HG02943 (cell line): ENCODE measurements around the gene PRTFDC1.
"Not testable (repeated sequence)": the region's sequence is repeated elsewhere in the genome, so short reads cannot be mapped to it uniquely, and the experiment has no call there.

ENCODE experiments used
- ATAC-seq: cut with Tn5 transposase; IDR thresholded peaks from one replicate; pipeline ENCODE4 v1.9.1; 2021; ENCODE audit warnings: mild to moderate bottlenecking, low read depth, moderate library complexity; ENCODE audit not compliant: unreplicated experiment

PRTFDC1 gene

DNA sequence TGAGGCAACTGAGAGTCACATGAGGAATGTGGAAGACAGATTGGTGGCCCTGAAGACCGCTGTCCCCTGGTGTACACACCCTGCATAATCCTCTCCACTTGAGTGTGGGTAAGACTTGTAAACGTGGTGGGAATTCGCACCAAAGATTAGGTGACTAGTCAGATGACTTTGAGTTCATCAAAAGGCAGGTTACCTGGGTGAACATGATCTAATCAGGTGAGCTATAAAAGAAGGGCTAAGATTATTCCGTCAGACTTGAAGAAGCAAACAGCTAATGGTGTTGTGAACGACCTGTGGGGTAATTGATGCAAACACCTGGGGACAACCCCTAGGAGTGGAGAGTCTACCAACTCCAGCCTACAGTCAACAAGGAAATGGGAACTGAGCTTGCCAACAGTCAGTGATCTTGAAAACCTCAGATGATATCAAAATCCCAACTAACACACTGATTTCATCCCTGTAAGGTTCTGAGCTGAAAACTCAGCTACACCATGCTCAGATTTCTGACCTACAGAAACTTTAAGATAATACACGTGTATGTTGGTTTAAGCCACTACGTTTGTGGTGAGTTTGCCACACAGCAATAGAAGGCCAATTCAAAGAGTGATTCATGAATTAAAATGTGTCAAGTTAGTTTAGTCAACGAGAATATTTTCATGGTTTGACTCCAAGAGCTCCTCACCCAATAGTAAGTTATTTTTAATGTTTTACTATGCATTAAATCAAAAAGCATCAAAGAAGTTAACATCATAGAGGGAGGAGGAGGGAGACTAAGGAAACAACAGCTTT lies 16.7 kb downstream of the PRTFDC1 start:
- ATAC-seq = no peak

DNA sequence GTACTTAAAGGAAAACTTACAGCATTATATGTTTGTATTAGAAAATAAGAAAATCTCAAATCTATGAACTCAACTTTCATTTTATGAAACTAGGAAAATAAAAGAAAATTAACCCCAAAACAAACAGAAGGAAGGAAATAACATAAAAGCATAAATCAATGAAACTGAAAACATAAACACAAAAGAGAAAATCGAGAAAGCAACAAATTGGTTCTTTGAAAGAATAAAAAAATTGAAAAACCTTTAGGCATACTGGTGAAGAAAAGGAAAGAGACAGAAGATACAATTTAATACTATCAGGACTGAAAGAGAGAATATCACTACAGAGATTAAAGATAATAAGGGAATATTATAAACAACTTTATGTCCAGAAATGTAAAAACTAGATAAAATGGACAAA lies 21.2 kb downstream of the PRTFDC1 start:
- ATAC-seq = no peak

DNA sequence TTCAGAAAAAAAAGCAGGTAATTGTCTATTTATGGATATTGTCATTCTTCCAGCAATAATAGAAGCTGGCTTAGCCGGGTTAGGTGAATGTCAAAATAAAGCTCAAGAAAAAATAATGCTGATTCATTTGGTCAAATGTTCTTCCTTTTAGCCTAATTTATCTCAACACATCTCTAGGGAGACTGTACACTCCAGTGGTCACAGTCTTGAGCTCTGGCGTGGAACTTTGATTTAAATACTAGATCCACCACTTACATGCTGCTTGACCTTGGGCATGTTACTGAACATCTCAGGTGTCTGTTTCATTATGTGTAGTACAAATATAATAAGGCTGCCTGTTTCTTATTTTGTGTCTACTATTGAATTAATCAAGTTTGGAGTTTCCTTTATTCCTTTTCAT lies 22.0 kb downstream of the PRTFDC1 start:
- no peak for ATAC-seq

DNA sequence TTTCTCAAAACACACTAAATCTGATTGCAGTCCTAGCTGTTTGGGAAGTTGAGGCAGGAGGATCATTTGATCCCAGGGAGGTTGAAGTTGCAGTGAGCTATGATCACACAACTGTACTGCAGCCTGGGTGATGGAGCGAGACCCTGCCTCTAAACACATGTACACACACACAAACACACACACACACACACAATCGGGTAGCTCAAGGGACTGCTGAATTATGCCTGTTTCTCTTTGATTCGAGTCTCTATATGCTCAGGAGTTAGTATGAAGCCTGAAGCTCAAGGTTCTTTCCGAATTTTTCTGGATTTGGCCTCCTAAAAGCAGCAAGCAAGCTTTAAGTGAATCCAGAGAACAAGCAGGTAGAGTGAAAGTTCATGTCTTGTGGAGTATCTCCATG lies 22.5 kb downstream of the PRTFDC1 start:
- no peak for ATAC-seq

DNA sequence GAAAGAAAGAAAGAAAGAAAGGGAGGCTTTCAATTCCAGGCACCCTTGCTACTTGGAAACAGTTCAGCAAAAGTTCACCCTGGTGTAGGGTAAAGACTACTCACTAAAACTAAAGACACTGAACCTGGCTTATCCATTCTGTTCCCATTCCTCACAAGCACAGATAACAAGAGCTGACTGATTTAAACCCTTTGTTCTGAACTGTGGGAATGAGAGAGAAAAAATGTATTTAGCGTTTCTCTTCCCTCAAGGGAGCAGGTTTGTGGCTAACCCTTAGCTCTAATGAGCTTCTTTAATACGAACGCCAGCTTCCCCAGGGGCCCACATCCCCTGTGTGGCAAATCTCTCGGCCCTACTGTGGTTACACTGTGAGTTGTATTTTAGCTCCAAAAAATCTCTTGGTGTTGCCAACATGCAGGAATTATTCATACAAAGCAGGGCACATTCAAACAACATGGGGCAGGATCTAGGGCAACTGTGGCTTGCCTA lies 23.3 kb downstream of the PRTFDC1 start:
- no peak for ATAC-seq

DNA sequence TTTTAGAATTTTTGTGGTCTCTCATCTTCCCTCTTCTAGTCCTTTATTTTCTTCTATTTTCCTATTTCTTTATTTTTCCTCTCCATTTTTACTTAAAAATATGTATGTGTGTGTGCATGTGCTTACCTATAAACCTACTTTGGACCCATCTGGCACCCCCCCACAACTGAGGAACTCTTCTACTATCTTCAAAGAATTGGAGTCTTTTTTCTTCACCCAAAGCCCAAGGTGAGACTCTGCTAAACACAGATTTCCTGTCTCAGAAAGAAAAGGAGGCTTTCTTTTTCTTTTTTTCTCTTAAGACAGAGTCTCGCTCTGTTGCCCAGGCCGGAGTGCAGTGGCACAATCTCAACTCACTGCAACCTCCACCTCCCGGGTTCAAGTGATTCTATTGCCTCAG lies 24.2 kb downstream of the PRTFDC1 start:
- ATAC-seq = no peak

DNA sequence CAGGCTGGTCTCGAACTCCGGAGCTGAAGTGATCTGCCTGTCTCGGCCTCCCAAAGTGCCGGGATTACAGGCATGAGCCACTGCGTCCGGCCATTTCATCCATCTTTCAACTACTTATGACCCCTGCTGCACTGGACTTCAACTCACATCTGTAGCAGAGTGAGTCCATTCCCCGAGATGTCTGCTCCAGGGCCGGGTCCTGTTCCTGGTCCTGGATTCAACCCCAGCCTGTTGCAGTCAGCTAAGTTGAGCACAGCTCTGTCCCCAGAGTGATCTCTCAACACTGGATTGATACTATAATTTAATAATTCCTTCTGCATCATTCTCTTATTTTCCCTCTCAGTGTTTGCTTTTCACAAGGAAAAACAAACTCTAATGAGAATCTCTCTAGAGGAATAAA lies 25.8 kb downstream of the PRTFDC1 start:
- no peak for ATAC-seq

DNA sequence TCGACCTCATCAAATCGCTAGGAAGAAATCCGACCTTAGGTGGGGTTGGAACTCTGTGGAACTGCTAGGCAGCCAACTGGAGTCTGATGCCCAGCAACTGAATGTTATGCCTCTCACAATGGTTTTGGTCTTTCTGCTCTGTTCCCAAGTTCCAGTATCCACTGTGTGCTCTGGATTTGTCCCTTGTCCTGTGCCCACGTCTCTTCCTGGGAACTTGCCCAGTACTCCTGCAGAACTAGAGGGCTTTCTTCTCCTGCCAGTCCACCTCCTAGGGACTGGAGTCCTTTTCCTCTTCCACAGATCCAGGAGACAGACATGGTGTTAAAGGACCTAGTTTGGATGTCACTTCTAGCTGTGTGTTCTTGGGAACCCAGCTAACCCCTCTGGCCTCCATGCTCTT lies 26.6 kb downstream of the PRTFDC1 start:
- no peak for ATAC-seq

DNA sequence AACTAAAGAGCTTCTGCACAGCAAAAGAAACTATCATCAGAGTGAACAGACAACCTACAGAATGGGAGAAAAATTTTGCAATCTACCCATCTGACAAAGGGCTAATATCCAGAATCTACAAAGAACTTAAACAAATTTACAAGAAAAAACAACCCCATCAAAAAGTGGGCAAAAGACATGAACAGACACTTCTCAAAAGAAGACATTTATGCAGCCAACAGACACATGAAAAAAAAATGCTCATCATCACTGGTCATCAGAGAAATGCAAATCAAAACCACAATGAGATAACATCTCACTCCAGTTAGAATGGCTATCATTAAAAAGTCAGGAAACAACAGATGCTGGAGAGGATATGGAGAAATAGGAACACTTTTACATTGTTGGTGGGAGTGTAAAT lies 27.9 kb downstream of the PRTFDC1 start:
- not testable (repeated sequence) for ATAC-seq

DNA sequence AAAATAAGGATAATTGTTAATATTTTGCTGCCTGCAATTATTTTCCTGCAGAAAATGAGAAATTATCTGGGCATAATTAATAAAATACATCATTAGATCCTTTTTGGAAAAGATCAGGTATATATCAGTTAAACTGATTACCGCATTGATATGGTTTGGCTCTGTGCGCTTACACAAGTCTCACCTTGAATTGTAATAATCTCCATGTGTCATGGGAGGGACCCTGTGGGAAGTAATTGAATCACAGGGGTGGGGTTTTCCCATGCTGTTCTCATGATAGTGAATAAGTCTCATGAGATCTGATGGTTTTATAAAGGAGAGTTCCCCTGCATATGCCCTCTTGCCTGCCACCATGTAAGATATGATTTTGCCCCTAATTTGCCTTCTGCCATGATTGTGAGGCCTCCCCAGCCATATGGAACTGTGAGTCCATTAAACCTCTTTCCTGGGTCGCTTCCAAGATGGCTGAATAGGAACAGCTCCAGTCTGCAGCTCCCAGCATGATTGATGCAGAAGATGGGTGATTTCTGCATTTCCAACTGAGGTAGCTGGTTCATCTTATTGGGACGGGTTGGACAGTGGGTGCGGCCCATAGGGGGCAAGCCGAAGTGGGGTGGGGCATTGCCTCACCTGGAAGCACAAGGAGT lies 30.1 kb downstream of the PRTFDC1 start:
- not testable (repeated sequence) for ATAC-seq

DNA sequence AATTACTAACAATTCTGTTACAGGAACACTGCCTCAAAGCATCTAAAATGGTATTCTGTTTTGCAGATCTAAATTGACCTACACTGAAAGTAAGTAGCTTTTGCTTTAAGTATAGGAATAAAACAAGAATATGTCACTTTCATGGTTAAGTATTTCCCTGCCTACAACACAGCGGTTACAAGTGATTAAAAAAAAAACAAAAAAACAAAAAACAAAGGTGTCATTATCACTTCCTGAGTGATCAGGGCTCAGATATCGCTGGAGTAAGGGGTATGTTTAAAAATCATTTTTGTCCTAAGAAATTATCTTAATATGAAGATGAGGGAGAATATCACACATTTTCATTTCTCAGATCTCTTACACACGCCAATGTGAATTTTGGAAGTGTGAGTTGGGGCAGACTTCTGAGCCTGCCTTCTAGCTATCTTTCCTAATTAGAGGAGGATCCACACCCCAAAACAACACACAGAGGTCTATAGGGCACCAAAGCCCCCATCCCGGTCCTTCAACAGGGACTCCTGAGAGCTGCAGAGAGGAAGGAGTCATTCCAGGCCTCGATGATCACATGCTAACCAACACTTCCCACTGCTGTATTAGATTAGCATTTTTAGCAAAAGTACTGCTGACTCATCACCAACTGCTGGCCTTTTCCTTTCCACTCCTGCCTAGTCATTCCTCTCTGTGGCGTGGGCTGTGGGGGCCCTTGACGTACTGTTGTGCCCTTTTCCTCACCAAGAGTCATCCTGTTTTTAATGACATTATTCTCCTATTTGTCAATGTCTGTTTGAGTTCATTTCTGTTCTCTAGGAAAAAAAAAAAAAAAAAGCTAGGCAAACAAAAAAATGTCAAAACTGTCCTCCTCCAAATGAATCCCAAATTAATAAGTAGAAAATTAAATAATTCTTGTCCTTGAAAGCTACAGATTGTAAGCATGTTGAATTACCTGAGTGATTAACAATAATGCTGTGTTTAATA lies 31.2 kb downstream of the PRTFDC1 start:
- ATAC-seq = no peak

DNA sequence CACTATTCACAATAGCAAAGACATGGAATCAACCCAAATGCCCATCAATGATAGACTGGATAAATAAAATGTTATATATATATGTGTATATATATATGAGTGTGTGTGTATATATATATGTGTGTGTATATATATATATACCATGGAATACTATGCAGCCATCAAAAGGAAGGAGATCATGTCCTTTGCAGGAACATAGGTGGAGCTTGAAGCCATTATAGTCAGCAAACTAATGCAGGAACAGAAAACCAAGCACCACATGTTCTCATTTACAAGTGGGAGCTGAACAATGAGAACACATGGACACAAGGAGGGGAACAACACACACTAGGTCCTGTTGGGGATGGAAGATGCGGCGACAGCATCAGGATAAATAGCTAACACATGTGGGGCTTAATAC lies 32.2 kb downstream of the PRTFDC1 start:
- not testable (repeated sequence) for ATAC-seq

DNA sequence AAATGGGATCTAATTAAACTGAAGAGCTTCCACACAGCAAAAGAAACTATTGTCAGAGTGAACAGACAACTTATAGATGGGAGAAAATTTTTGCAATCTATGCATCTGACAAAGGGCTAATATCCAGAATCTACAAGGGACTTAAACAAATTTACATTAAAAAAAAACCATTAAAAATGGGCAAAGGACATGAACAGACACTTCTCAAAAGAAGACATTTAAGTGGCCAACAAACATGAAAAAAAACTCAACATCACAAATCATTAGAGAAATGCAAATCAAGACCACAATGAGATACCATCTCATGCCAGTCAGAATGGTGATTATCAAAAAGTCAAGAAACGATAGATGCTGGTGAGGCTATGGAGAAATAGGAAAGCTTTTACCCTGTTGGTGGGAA lies 32.8 kb downstream of the PRTFDC1 start:
- not testable (repeated sequence) for ATAC-seq

DNA sequence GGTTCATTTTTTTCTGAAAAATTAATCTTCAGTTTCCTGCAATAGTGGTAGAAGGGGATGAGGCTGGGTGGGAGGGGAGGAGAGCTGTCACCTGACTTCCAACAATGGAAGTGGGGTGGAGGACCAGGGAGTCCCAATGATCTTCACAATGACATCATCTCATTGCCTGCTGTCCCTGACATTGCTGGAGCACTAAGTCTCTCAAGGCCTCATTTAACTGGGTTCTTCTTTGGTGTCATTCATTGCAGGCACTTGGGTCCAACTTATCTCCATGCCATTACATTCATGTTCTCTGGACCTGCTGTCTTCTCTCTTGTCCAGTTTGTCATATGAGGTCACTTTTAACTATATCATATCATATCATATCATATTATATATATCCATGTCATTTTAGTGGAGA lies 34.4 kb downstream of the PRTFDC1 start:
- no peak for ATAC-seq

DNA sequence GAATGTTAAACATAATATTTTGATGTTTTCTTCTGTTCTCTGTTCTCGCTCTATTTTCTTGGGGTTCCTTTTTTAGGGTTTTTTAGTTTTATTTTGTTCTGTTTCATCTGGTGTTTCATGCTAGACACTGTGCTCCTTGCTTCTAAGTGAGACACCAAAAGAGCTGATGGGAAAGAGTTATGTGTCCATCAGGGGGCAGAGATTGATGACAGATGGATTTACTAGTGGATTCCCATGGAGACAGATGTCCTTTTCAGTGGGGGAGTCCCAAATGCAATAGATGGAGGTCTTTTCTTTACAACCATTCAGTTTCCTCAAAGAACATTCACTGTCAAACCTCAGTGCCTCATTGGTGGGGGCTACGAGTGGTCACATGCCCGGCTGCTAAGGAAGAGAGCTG lies 34.9 kb downstream of the PRTFDC1 start:
- ATAC-seq = no peak

DNA sequence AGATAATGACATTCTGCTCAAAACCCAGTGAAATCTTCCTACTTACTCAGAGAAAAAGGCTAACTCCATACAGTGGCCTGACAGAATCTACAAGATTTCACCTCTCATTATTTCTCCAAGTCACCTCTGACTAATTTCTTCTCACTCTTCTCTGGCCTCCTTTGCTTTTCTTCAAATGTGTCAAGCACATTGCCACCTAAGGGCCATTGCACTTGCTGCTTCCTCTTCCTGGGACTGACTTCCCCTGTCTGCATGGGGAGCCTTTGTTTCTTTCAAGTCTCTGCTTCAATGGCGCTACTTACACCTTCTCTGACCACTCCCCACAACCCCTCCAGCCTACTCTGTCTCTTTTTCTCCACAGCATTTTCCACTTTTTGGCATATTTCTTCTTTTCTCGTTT lies 36.0 kb downstream of the PRTFDC1 start:
- no peak for ATAC-seq

DNA sequence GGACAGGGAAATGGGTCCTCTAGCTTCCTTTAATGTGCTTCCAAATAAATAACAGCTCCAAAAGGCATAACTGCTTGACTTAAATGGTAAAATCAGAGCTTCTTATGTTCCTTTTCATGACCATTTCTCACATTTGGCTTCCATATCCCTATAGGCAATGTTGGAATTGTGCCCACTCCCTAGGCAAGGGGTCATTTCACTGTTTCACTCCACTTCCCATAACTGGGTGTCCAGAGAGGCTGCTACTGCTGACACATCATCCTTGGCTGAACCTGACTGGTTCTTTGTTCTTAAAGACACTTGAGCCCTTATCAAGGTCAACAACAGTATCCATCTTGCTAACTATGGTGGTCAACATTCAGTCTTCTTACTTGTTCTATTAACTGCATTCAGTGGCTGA lies 37.1 kb downstream of the PRTFDC1 start:
- no peak for ATAC-seq

DNA sequence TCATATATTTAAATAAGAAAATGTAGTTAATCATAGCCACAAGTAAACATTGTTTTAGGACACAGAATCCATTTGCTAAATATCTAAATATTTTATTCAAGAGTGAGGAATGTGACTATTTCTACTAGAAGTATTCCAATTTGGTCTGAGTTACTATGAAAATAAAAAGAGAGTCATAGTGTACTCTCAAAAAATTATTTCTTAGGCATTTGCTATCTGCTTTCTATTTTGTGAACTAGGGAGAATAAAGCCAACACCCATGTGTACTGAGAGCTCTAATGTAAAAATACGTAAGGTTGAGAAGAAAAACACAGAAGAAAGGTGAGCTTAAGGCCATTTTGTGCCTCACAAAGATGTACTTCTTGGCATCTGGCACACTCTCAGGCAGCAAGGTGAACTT lies 38.3 kb downstream of the PRTFDC1 start:
- ATAC-seq = no peak

DNA sequence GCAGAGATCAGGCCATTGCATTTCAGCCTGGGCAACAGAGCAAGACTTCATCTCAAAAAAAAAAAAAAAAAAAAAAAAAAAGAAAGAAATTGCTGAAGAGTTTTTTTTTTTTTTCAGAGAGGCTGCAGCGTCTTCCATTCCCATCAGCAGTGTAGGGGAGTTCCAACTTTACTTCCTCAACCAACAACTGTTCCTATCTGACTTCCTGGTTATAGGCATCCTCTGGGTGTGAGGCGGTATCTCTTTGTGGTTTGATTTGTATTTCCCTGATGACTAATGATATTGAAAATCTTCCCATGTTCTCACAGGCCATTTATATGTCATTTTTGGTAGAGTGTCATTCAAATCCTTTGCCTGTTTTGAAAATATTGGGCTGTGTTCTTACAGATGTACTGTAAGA lies 40.2 kb downstream of the PRTFDC1 start:
- no peak for ATAC-seq

DNA sequence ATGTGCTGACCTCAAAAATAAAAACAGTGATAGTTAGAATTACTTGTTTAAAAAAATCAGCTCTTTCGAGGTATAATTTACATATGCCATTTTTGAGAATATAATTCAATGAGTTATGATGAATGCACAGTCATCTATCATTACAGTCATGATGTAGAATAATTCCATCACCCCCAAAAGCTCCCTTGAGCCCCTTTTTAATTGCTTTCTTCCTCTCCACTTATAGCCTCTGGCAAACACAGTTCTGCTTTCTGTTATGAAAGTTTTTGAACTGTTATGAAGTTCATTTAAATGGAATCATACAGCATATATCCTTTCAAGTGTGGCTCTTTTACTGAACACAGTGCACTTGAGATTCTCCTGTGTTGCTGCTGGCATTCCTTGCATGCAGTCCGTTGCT lies 41.4 kb downstream of the PRTFDC1 start:
- no peak for ATAC-seq

DNA sequence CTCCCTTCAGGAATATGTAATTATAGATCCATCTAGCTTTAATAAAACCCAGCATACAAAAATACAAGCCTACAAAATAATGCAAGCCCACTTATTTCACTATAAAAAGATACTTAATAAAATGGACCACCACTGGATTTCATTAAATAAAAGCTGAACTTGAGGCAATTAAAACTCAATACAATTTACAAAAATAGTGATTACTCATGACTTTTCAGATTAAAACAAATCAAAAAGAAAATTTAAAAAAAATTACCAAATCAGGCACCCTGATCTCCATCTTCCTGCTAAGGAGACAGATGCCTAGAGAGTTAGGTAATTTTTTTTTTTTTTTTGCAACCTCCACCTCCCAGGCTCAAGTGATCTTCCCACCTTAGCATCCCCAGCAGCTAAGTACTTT lies 41.8 kb downstream of the PRTFDC1 start:
- ATAC-seq = no peak
